Neural progenitor cell (in vitro differentiated cells): ENCODE data around the gene SFXN5. TPM values are rescaled to one million over a fixed set of nuclear protein-coding genes. Genes with fewer than 3 reads are reported as not detected.

Experiments
- DNase-seq: peaks from one replicate; pipeline ENCODE4 v3.0.0-alpha.2; 2016; ENCODE audit warnings: low spot score
- H2AFZ ChIP-seq: fragments of 200-600 bp; sonication (generic); replicated peaks from 2 replicates; pipeline ENCODE4 v1.6.1; 2016; ENCODE audit warnings: antibody characterized with exemption
- H3F3A ChIP-seq: fragments of 200-600 bp; sonication (generic); 2 replicates; pipeline ENCODE4 v1.6.1; 2016; ENCODE audit warnings: antibody characterized with exemption, low read depth
- H3K27ac ChIP-seq: fragments of 200-600 bp; sonication (generic); 2 replicates; pipeline ENCODE4 v1.5.1; 2016; ENCODE audit warnings: mild to moderate bottlenecking
- H3K27me3 ChIP-seq: fragments of 200-600 bp; sonication (generic); 2 replicates; pipeline ENCODE4 v1.6.1; 2016; ENCODE audit warnings: mild to moderate bottlenecking, moderate library complexity
- H3K36me3 ChIP-seq: fragments of 200-600 bp; sonication (generic); 2 replicates; pipeline ENCODE4 v1.5.1; 2016
- H3K4me1 ChIP-seq: fragments of 200-600 bp; sonication (generic); 2 replicates; pipeline ENCODE4 v1.6.1; 2016; ENCODE audit warnings: mixed run types
- H3K4me2 ChIP-seq: fragments of 200-600 bp; sonication (generic); 2 replicates; pipeline ENCODE4 v1.6.1; 2016
- H3K4me3 ChIP-seq: fragments of 200-600 bp; sonication (generic); 2 replicates; pipeline ENCODE4 v1.5.1; 2016
- H3K79me2 ChIP-seq: fragments of 200-600 bp; sonication (generic); 2 replicates; pipeline ENCODE4 v1.6.1; 2016; ENCODE audit warnings: low read depth
- H3K9ac ChIP-seq: fragments of 200-600 bp; sonication (generic); 2 replicates; pipeline ENCODE4 v1.6.1; 2016
- H3K9me3 ChIP-seq: fragments of 200-600 bp; sonication (generic); 2 replicates; pipeline ENCODE4 v1.5.1; 2016; ENCODE audit warnings: low read depth
- H4K20me1 ChIP-seq: fragments of 200-600 bp; sonication (generic); 2 replicates; pipeline ENCODE4 v1.6.1; 2016; ENCODE audit warnings: low read depth
- H3K27ac Mint-ChIP-seq: 3 replicates; pipeline ENCODE4 v1.8.0; 2021; ENCODE audit warnings: mixed read lengths
- H3K27me3 Mint-ChIP-seq: 2 replicates; pipeline ENCODE4 v1.8.0; 2022; ENCODE audit warnings: low read depth, mild to moderate bottlenecking, inconsistent platforms, moderate library complexity, mixed read lengths; ENCODE audit not compliant: insufficient read depth
- H3K36me3 Mint-ChIP-seq: 3 replicates; pipeline ENCODE4 v1.8.0; 2021; ENCODE audit warnings: mixed read lengths
- H3K4me1 Mint-ChIP-seq: 3 replicates; pipeline ENCODE4 v1.8.0; 2021; ENCODE audit warnings: mixed read lengths
- H3K4me3 Mint-ChIP-seq: 3 replicates; pipeline ENCODE4 v1.8.0; 2021; ENCODE audit warnings: mild to moderate bottlenecking, moderate library complexity, mixed read lengths
- H3K9me3 Mint-ChIP-seq: 3 replicates; pipeline ENCODE4 v1.8.0; 2020; ENCODE audit warnings: mixed read lengths
- CTCF ChIP-seq: fragments of 200-600 bp; sonication (generic); IDR thresholded peaks from 2 replicates; pipeline ENCODE4 v1.5.1; 2017; ENCODE audit warnings: antibody characterized with exemption, mild to moderate bottlenecking
- EZH2 ChIP-seq: fragments of 200-600 bp; sonication (generic); IDR thresholded peaks from 2 replicates; pipeline ENCODE4 v1.6.1; 2017; ENCODE audit warnings: antibody characterized with exemption, mild to moderate bottlenecking, moderate library complexity
- EZH2phosphoT487 ChIP-seq: fragments of 200-600 bp; sonication (generic); IDR thresholded peaks from 2 replicates; pipeline ENCODE4 v1.6.1; 2017; ENCODE audit warnings: antibody characterized with exemption
- total RNA-seq: library from RNA; depleted of rRNA; stranded (reverse); fragments of >200 nt; gene quantifications from 2 replicates; pipeline ENCODE4 v1.2.3, GENCODE V29; 2015; ENCODE audit warnings: low replicate concordance

Gene SFXN5
- total RNA-seq, 1 donor from 2014 or later = 3.4 TPM

GRCh38 chr2:72897785-72898584 is 173.5 kb downstream of the SFXN5 start:
- Mint-ChIP-seq H3K27me3 (peaks cover 51% of the 10 kb centered on the region), H3K4me1 (peaks cover 16% of the 10 kb centered on the region), H3K4me3 (peak overlapping the region; percentile 2), H3K27ac (no peak overlapping the region), H3K9me3 (no peaks in the 10 kb centered on the region), H3K36me3 (no peaks in the 10 kb centered on the region)
- peaks cover 29% of the 10 kb centered on the region for H3K4me1 ChIP-seq
- no peak overlapping the region for H2AFZ ChIP-seq
- H3K27me3 ChIP-seq = peaks cover 85% of the 10 kb centered on the region
- peak; percentile 84 for DNase-seq
- H3K4me3 ChIP-seq = no peak overlapping the region
- no peaks in the 10 kb centered on the region for H3K36me3 ChIP-seq
- peak overlapping the region; percentile 51 for H3K27ac ChIP-seq
- H3K9ac ChIP-seq = no peak overlapping the region
- H4K20me1 ChIP-seq = no peaks in the 10 kb centered on the region
- H3K4me2 ChIP-seq = peak overlapping the region; percentile 56
- H3K79me2 ChIP-seq = no peaks in the 10 kb centered on the region
- peaks cover 15% of the 10 kb centered on the region for H3F3A ChIP-seq
- H3K9me3 ChIP-seq = no peaks in the 10 kb centered on the region
- no peak for TF ChIP-seq EZH2phosphoT487
- no peak for TF ChIP-seq CTCF
- TF ChIP-seq EZH2 = no peak

- H3F3A ChIP-seq = peaks cover 15% of the 10 kb centered on the region
- no peak overlapping the region for H3K27ac ChIP-seq
- H3K4me3 Mint-ChIP-seq = no peak overlapping the region
- H2AFZ ChIP-seq = no peak overlapping the region
- H3K36me3 ChIP-seq = no peaks in the 10 kb centered on the region
- no peaks in the 10 kb centered on the region for H4K20me1 ChIP-seq
- no peak overlapping the region for H3K4me2 ChIP-seq
- no peak overlapping the region for H3K4me3 ChIP-seq
- peaks cover 42% of the 10 kb centered on the region for H3K27me3 Mint-ChIP-seq
- H3K27me3 ChIP-seq = peaks cover 70% of the 10 kb centered on the region
- H3K27ac Mint-ChIP-seq = no peak overlapping the region
- DNase-seq = no peak
- no peaks in the 10 kb centered on the region for H3K79me2 ChIP-seq
- no peaks in the 10 kb centered on the region for H3K9me3 ChIP-seq
- H3K4me1 ChIP-seq = peaks cover 29% of the 10 kb centered on the region
- H3K4me1 Mint-ChIP-seq = peaks cover 16% of the 10 kb centered on the region
- no peak overlapping the region for H3K9ac ChIP-seq
- no peaks in the 10 kb centered on the region for H3K9me3 Mint-ChIP-seq
- TF ChIP-seq EZH2 (no peak), CTCF (no peak), EZH2phosphoT487 (no peak)
- no peaks in the 10 kb centered on the region for H3K36me3 Mint-ChIP-seq
These were observed 175.1 kb downstream of the SFXN5 start for GRCh38 chr2:72896446-72896845.

- Mint-ChIP-seq H3K9me3 (no peaks in the 10 kb centered on the region), H3K4me1 (peaks cover 16% of the 10 kb centered on the region), H3K27me3 (peaks cover 42% of the 10 kb centered on the region), H3K36me3 (no peaks in the 10 kb centered on the region), H3K4me3 (no peak overlapping the region), H3K27ac (no peak overlapping the region)
- TF ChIP-seq CTCF (no peak), EZH2phosphoT487 (no peak), EZH2 (no peak)
- DNase-seq = peak; percentile 53
- Histone ChIP-seq H2AFZ (no peak overlapping the region), H4K20me1 (no peaks in the 10 kb centered on the region), H3K79me2 (no peaks in the 10 kb centered on the region), H3K27me3 (peaks cover 64% of the 10 kb centered on the region), H3K4me3 (no peak overlapping the region), H3K36me3 (no peaks in the 10 kb centered on the region), H3K4me1 (peaks cover 29% of the 10 kb centered on the region), H3K4me2 (no peak overlapping the region), H3K27ac (no peak overlapping the region), H3K9ac (no peak overlapping the region), H3F3A (peaks cover 15% of the 10 kb centered on the region), H3K9me3 (no peaks in the 10 kb centered on the region)
These were observed 175.7 kb downstream of the SFXN5 start for GRCh38 chr2:72895759-72896281.
